A673 (cell line): ENCODE measurements around the gene SPSB3.

Experiments
- EZH2 ChIP-seq: fragments of 200-600 bp; sonication (generic); IDR thresholded peaks from 2 replicates; pipeline ENCODE4 v1.6.1; 2017; ENCODE audit warnings: borderline replicate concordance, low read depth, mild to moderate bottlenecking, mixed read lengths, antibody characterized with exemption, low read length; ENCODE audit not compliant: poor library complexity, severe bottlenecking
- TF ChIP-seq, protein P1 (sequence below): fragments of 300-800, 200-600 bp; sonication (generic); conservative IDR thresholded peaks from 2 replicates; pipeline ENCODE4 v1.5.1; 2017; ENCODE audit warnings: low read depth, mild to moderate bottlenecking, antibody characterized with exemption, low read length, moderate library complexity, mixed read lengths

DNA sequence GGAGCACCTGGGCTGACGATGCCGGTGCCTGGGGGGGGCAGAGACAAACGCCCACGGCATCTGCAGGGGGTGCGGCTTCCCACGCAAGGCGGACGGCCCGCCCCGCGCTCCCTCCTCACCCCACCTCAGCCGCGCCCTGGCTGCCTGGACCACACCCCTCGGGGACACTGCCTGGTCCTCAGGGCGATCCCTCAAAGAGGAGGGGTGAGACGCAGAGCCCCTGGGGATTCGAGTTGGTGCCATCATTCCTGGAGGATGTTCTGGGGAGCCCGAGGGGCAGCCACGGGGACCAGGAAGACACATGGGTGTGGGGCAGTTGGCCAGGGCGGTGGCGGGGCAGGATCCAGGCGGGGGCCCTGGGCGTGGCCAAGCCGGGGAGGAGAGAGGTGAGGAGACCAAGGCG, 7.3 kb upstream of the SPSB3 start:
- TF ChIP-seq EZH2 = no peak
- TF ChIP-seq, protein P1, sequence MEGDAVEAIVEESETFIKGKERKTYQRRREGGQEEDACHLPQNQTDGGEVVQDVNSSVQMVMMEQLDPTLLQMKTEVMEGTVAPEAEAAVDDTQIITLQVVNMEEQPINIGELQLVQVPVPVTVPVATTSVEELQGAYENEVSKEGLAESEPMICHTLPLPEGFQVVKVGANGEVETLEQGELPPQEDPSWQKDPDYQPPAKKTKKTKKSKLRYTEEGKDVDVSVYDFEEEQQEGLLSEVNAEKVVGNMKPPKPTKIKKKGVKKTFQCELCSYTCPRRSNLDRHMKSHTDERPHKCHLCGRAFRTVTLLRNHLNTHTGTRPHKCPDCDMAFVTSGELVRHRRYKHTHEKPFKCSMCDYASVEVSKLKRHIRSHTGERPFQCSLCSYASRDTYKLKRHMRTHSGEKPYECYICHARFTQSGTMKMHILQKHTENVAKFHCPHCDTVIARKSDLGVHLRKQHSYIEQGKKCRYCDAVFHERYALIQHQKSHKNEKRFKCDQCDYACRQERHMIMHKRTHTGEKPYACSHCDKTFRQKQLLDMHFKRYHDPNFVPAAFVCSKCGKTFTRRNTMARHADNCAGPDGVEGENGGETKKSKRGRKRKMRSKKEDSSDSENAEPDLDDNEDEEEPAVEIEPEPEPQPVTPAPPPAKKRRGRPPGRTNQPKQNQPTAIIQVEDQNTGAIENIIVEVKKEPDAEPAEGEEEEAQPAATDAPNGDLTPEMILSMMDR = no peak
